Hippocampal formation (tissue), 2 donors: ENCODE measurements around the gene CORIN.

Experiments
- DNase-seq, 2 donors: peaks; one replicate each; lab custom pipeline; 2025; lab: John Stamatoyannopoulos, UW

Gene CORIN

DNA sequence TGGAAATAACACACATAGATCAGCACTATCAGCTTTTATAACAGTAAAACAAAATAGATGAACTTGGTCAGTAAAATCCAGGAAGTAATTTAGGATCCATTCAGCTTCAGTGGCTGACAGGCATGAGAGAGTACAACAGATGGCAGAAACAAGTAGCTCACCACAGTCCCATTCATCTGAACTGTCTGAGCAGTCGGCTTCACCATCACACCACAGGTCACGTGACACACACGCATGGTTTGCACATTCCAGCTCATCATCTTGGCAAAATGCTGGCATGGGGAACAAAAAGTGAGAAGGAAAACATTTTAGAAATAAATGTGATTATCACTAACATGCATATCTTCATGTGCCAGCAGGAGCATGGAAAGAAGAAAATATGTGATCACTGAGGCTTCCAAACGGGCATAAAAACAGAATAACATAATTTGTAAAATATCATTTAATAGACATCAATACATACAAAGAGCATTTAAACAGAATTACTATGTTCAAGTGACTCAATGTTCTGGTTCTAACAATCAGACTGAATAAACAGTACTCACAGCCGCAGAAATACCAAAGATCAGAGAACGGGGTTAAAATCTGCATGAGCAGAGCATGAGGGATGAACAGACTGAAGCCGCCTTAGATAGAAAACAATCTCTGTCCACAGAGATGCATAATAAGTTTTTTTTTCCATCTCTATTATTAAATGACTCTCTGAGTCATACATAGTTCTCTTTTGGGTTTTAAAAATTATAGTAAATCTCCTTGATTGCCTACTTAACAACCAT, 194.7 kb downstream of the CORIN start:
- DNase-seq = no peak

DNA sequence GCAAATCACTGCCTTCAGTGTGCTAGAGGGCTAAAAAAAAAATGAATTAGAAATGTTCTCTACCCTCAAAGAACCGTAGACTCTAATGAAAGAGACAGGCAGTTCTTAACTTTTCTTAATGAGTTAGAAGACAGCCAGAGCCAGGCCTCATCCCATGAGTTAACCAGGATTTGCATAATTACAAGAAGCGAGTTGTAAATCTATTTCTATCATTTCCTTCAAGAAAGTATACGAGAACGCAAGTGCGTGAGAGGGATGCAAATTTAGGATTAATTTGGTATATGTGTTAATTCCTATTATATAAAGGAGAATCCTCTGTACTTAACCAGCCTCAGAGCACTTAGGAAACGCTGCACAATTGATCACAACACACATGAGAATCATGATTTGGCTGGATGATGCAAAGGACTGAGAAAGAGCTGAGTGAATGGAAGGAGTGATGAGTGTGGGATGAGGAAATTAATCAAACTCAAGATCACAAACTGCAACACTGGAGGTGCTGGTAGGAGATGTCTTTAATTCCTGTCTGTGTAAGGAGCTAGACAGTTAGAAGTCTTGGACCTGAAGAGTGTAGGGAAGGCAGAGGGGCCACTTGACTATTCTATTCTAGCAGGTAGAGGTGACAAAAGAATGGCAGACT, 195.6 kb downstream of the CORIN start:
- DNase-seq = no peak

DNA sequence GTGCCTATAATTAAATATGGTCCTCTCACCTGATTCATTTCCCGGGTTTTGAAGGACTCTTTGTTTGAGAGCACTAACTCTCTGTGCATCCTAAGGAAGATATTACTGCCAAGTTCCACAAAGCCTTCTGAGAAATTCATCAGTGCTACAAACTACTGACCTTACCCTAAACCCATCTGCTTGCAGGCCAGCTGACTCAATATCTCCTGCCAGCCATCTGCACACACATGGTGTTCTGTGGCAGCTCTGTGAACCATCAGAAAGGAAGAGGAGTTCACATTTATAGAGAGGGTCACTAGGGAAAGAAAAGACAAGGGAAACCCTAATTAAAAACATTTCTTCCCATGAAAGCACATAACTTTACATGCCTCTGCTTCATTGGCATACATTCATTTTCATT, 196.1 kb downstream of the CORIN start:
- no peak for DNase-seq

DNA sequence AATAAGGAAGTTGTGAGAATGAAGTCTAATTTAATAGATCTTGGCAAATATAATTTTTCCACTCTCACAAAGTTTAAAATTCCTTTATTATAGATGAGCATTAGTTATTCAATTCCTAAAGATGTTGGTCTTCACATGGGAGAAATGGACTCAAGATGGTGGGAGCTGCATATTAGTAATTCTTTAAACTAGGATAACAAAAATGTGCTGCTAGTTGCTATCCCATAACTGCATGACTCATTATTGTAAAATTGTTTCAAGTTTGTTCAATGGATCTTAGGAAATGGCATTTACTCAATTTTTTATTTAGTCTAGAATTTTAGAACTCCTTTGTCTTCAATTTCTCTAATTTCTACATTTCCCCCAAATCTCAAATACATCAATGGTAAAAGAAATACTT, 197.0 kb downstream of the CORIN start:
- DNase-seq = no peak

DNA sequence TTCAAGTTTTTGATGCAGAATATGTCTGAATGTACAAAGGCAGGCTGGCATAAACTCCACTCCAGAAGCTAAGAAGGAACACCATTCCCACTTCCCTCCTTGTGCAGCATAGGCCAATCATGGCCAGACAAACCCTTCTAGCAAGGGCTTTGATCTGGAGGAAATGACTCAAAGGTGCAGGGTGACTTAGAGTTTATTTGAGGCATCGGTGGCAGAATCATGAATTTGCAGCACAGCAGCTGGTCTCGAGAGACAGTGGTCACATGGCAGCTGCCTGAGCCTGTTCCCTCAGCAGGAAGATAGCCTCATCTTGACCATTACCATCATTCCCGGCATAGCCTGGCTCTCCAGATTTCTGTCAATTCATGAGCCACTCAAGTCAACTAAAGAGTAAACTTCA, 198.3 kb downstream of the CORIN start:
- DNase-seq = no peak

DNA sequence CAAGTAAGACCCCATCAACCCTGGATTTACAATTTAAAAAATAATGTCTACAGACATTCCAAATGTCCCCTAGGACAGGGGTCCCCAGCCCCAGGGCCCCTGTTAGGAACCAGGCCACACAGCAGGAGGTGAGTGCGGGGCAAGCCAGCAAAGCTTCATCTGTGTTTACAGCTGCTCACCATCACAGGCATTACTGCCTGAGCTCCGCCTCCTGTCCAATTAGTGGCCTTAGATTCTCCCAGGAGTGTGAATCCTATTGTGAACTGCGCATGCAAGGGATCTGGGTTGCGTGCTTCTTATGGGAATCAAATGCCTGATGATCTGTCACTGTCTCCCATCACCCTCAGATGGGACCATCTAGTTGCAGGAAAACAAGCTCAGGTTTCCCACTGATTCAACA, 206.7 kb downstream of the CORIN start:
- no peak for DNase-seq

DNA sequence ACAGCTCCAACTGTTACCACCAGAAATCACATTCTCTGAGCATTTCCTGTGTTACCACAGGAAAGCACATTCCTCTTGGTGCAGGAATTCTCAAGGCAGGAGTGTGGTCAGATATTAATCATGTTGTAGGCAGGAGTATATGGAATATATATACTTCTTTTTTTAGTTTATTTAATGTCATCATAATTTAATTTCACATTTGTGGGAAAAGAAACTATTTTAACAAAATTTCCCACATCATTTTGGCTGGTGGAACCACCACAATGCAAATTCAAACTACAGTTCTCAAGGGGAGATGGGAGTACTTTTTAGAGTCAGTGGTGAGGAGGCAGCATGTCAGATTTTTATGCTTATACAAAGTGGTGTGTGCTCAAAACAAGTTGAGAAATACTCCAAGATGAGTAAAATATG, 213.8 kb downstream of the CORIN start:
- no peak for DNase-seq

DNA sequence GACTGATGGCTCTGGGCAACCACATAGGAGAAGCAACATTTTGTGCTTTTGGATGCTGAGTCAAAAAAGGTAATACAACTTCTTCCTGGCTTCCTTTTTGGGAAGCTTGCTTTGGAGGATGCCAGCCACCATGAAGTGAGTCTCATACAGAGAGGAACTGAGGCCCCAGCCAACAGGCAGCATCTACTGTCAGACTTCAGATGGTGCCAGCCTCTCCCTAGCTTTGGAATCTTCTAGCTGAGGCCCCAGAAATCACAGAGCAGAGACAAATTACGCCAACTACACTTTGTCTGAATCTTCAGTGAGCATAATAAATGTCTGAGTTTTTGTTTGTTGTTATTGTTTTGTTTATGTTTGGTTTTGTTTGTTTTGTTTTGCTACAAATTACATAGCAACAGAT, 216.7 kb downstream of the CORIN start:
- no peak for DNase-seq

DNA sequence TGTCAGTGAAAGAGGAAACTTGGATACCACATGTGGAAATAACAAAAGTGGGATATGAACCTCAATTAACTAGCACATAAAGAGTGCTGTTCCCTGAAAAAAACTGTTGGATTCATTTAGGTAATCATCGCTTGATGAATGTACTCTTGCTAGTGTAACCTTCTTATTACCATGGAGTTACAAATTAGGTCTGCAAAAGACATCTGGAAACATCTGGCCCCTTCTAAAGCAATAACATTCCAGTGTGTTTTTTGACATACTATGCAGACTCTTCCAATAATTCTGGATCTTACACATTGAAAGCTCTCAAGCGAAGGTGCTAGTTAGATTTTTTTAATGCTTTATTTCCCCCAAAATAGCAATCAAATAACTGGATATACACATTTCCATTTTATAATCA, 218.2 kb downstream of the CORIN start:
- DNase-seq = no peak

DNA sequence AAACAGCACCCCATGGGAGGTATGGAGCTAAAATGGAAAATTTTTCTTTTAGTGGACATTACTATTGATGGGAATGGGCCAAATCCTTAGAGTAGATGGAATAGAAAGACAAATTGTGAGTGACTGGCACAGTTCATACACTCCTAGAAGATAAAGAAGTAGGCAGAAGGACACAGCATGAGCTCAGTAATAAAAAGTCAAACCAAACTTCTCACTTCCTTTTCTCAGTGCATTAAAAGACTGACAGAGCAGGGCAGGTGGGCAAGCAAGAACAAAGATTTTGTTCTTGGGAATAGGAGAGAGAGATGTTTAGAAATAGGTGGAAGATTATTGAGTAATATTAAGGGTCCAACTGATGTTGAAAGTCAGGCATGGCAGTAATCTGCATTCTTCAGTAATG, 220.3 kb downstream of the CORIN start:
- DNase-seq = no peak

DNA sequence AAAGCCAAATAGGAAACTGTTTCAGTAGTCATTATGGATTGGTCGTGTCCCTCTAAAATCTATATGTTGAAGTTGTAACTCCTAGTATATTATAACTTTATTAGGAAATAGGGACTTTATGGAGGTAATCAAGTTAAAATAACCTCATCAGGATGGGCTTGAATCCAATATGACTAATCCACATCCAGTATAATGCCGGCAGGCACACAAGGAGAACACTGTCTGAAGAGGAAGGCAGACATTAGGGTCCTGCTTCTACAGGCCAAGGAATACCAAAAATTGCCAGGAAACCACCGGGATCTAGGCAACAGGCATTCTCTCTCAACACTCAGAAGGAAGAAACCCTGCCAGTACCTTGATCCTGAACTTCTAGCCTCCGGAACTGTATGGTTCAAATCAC, 222.5 kb downstream of the CORIN start:
- no peak for DNase-seq

DNA sequence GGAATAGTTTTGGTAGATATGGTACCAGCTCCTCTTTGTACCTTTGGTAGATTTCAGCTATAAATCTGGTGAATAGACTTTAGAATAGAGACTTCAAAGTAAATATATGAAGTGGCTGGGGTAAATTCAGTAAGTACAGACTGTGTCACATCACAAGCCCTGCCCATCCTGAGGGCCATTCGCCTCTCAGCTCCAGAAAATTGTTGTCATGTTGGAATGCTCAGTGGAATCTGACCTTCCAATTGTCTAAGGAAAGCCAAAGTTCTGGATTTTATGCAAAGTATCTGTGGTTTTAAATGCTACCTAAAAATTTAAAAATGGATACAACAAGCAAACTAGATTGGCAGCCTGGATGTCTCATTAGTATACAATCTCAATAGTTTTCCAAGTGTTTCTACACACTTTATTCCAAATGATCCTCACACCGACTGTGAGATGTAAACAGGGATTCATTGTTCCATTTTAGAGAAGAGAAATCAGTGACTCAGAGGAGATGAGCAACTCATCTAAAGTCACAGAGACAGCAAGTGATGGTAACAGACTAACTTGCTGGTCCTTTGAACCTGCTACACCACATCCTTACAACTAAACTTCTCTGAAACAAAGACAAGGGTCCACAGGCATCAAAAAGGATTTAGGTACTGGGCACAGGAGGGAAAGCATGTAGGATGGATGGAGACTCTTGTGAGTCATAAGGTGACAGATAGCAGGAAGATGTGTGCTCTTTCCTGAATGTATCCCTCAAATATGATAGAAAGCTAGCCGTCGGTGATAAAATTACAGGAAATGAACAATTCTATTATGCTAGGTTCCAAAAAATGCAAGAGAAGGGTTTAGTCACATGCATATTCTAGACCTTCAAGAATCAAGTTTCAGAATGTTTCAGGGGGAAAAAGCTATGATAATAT, 225.5 kb downstream of the CORIN start:
- no peak for DNase-seq

DNA sequence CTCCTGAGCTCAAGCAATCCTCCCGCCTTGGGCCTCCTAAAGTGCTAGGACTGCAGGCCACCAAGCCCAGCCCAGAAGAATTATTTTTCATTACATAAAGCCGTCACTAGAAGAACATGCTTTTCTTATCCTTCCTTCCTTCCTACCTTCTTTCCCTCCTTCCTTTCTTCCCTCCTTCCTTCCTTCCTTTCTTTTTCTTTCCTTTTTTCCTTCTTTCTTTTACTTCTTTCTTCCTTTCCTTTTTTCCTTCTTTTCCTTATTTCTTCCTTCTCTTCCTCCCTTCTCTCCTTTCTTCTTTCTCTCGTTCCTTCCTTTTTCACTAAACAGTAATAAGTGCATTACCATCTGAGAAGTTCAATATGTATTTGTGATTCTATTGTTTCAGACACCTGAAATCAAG, 231.4 kb downstream of the CORIN start:
- DNase-seq = no peak

DNA sequence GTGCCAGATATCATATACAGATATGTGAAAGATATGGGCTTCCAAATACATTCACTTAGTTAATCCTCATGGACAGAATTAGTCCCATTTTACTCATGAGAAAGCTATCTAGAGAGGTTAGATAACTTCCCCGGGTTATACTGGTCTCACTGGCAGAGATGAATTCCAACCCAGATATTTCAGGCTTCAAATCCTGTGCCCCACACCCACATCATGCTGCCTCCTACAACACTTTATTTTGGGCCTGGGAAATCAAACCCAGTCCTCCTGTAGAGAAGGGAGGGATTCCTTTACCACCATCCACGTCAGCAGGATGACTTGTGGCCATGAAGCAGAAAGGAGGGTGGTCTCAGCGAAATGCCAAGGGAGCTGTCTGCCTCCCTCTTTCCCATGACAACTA, 239.0 kb downstream of the CORIN start:
- no peak for DNase-seq

DNA sequence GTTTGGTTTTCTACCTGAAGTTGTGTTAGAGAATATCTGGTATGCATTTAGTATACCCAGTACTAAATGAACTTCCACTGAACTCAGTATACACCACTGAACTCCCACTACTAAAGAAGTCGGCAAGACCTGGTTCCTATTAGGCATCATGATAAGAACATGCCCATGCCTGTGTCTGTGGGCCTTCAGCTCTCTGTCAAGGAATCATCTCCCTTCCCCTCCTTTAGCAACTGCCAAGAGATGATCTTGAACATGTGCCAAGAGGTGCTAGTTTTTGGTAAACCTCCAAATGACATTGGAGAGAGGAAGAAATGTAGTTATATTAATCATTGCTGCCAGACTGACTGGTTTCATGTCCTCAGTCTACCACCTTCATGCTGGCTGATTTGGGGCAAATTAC, 239.5 kb downstream of the CORIN start:
- no peak for DNase-seq

DNA sequence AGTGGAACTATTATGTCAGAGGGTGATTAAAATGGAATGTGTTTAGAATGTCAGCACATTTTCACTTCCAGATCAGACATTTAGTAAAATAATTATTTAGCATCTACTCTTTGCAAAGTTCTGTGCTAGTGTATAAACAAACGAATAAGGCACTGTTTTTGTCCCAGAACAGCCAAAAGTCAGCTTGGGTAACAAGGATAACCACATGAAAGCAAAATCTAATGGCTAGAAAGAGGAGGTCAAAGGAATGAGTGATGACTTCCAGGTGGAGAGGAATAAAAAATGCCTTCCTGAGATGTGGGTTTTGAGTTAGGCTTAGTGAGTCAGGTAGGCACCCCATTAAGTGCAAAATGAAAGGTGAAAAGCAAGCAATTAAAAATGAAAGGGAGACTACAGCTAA, 240.2 kb downstream of the CORIN start:
- no peak for DNase-seq

DNA sequence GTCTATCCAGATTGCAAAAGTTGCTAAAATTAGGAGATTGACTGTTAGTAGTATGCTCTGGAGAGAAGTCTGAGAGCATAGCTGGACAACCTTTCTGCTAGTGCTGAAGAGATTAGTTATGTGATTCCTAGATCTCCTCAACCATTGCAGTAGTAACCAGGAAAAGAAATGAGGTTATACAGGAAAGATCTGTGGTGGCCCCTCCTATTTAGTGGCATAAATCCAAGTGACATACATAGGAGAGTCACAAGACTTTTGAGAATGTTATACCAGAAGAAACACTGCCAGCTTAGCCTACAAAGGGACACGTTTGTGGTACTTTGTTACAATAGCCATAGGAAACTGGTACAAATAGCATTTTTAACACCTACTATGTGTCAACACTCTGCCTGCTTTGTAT, 247.5 kb downstream of the CORIN start:
- no peak for DNase-seq

DNA sequence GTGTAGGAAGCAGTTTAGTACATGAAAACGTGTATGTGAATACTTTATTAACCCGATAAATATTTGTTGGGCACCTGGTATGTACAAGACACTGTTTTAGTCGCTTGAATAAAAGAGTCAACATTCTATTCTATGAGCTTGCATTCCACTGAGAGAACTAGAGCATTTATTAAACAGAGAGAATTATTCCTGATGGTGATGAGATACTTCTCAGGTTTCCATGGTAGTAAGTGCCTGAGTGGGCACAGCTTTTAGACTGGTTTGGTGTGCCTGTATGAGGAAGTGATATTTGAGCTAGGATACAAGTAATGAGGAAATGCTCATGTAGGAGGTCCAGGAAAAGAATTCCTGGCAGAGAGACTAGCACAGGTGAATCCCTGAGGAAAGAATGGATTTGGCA, 258.6 kb downstream of the CORIN start:
- no peak for DNase-seq

DNA sequence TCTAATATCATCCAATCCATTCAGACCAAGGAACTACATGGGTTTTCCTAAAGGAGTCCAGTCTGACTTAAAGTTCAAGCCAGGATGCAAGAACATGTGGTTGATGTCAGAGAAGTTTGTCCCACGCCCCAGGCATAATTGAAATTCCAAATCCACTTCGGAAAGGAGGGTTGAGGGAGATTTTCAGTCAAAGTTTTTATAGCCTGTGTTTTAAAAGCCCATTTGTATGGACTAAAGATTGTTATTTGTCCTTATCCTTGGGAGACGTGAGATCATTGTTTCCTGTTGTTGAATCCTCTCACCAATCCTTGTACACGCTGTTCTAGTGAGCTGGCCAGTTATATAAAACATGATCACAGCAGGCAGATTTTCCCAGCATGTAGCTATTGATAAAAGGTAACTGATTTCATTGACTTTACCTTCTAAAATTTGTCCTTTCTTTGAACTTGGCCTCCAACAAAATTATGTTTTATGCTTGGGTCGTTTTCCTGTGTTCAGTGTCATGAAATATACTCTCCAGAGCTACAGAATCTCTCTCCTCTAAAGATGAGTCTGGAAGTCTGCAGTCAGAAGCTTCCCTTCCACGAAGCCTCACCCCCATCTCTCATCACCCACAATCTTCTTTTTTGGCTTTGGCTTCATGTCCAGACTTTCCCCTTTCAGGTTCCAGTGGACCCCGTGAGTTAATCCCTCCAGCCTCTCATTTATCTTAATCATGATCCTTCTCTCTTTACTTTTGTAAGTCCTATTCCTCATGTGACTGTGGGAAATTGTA, 259.9 kb downstream of the CORIN start:
- no peak for DNase-seq

DNA sequence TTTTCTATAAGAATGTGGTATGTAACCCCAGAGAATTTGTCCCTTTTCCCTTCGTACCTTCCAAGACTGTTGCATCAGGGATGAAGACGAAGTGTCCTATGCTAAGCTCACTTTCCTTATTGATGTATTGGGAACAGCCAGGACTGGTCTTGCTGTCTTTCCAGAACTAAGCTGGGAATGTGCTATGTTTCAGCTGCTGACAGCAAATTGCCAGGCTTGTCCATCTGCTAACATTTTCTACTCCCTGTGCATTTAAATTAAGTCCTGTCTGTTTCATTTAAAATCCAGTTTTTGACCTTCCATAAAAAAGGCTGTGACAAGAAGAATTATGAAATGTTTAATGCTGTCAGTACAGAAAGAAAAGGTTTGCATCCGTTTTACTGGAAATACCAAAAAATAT, 264.9 kb downstream of the CORIN start:
- DNase-seq = no peak

DNA sequence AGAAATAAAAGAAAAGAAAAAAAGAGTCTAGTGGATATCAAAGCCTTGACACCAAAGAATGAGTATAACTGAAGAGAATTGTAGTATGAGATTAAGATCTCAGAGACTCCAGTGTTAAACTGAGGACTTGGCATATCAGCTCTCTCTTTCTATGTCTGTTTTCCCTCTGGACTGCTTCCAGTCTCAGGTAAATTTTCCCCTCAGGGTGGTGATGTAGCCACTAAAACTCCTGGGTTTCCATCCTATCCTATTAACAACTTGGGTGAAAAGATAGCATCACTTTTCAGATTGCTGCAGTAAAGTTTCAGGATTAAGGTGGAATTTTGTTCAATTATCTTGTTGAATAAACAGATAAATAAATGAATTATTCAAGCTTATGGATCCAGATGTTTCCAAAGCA, 267.1 kb downstream of the CORIN start:
- no peak for DNase-seq

DNA sequence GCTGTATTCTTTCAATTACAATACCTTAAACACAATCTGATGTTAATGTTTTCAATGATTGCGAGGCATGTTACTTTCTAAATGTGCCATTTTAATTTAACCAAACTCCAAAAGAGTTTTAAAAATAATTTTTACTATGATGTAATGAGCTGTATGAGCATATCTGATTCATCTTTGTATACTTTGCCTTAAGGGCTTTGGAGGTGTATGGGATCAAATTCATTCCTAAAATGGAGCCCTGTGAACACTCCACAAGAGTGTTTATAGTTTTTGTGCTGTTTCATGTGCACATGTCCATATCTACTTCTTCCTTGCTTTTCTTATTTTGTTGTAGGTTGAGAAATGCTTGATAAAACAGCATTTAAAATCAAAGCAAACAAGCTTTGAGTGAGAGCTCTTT, 270.4 kb downstream of the CORIN start:
- no peak for DNase-seq
